HG03060 (cell line): ENCODE data around the gene MSH6.
A peak's percentile ranks its signal among the peaks of the same experiment; 100 is the strongest.

Source experiments
- ATAC-seq: cut with Tn5 transposase; IDR thresholded peaks from one replicate; pipeline ENCODE4 v1.9.1; 2021; ENCODE audit warnings: low read depth, moderate number of reproducible peaks; ENCODE audit not compliant: unreplicated experiment

MSH6 gene, protein sequence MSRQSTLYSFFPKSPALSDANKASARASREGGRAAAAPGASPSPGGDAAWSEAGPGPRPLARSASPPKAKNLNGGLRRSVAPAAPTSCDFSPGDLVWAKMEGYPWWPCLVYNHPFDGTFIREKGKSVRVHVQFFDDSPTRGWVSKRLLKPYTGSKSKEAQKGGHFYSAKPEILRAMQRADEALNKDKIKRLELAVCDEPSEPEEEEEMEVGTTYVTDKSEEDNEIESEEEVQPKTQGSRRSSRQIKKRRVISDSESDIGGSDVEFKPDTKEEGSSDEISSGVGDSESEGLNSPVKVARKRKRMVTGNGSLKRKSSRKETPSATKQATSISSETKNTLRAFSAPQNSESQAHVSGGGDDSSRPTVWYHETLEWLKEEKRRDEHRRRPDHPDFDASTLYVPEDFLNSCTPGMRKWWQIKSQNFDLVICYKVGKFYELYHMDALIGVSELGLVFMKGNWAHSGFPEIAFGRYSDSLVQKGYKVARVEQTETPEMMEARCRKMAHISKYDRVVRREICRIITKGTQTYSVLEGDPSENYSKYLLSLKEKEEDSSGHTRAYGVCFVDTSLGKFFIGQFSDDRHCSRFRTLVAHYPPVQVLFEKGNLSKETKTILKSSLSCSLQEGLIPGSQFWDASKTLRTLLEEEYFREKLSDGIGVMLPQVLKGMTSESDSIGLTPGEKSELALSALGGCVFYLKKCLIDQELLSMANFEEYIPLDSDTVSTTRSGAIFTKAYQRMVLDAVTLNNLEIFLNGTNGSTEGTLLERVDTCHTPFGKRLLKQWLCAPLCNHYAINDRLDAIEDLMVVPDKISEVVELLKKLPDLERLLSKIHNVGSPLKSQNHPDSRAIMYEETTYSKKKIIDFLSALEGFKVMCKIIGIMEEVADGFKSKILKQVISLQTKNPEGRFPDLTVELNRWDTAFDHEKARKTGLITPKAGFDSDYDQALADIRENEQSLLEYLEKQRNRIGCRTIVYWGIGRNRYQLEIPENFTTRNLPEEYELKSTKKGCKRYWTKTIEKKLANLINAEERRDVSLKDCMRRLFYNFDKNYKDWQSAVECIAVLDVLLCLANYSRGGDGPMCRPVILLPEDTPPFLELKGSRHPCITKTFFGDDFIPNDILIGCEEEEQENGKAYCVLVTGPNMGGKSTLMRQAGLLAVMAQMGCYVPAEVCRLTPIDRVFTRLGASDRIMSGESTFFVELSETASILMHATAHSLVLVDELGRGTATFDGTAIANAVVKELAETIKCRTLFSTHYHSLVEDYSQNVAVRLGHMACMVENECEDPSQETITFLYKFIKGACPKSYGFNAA (N-terminal part only)

DNA sequence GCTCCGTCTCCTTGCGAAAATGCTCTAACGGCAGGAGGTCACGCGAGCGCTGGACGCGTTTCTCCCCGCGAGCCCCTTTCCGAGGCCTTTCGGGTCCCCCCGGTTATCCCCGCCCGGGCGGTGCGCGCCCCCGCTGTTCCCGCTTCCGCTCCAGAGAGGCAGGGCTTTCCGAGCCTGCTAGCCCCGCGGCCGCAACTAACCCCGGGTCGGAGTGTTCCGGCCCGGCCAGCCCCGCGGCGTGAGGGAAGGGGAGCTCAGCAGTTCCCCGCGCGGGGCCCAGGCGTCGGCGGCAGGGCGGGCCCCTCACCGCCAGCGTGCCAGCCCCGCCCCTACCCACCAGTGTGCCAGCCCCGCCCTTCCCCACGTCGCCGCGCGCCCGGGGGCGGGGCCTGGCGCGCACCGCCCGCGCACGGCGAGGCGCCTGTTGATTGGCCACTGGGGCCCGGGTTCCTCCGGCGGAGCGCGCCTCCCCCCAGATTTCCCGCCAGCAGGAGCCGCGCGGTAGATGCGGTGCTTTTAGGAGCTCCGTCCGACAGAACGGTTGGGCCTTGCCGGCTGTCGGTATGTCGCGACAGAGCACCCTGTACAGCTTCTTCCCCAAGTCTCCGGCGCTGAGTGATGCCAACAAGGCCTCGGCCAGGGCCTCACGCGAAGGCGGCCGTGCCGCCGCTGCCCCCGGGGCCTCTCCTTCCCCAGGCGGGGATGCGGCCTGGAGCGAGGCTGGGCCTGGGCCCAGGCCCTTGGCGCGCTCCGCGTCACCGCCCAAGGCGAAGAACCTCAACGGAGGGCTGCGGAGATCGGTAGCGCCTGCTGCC lies at the start of gene MSH6:
TSS of gene MSH6 (plus strand) at position 475 of the 815 bp plus-strand sequence. CDS start at position 564, 89 bp downstream.
- ATAC-seq = peak; percentile 54

DNA sequence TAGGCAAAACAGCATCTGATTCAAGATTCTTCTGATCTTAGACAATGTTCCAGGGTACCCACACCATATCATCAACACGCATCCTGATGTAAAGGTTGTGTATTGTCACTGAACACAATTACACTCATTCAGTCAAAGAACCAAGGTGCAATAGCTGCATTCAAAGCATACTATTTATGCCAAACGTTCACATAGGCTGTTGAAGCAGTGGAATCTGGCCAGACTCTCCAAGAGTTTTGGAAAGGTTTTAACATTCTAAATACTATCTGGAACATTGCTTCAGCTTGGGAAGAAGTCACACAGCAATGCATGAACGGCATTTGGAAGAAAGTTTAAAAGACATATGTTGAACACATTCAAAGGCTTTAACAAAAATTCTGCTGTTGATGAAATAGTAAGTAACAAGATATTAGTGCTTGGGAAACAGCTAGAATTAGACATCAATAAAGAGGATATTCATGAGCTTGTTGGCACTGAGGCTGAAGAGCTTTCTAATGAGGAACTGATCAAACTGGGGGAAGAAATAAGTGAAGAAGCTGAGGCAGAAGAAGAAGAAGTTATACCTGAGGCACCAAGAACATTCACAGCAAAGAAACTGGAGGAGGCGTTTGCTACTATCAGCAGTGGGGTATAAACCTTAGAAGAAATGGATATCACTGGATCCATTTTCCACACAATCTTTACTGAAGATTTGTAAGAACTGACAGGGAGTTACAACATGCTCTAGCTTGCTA lies 47.6 kb upstream of the MSH6 start:
- ATAC-seq = no peak

DNA sequence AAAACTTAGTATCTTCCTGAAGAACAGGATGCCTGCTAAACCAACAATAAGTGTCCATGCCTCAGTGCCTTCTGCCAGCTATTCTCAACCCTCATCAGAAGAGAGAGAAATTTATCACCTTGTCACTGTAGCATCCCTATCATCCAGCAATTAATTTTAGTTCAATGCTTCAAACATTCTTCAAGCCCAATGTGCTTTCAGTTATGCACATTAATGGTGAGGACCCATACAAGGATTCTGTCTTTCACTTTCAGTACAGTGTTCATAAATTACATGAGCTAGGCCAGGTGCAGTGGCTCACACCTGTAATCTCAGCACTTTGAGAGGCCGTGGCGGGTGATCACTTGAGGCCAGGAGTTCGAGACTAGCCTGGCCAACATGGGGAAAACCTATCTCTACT lies 47.0 kb upstream of the MSH6 start:
- no peak for ATAC-seq

DNA sequence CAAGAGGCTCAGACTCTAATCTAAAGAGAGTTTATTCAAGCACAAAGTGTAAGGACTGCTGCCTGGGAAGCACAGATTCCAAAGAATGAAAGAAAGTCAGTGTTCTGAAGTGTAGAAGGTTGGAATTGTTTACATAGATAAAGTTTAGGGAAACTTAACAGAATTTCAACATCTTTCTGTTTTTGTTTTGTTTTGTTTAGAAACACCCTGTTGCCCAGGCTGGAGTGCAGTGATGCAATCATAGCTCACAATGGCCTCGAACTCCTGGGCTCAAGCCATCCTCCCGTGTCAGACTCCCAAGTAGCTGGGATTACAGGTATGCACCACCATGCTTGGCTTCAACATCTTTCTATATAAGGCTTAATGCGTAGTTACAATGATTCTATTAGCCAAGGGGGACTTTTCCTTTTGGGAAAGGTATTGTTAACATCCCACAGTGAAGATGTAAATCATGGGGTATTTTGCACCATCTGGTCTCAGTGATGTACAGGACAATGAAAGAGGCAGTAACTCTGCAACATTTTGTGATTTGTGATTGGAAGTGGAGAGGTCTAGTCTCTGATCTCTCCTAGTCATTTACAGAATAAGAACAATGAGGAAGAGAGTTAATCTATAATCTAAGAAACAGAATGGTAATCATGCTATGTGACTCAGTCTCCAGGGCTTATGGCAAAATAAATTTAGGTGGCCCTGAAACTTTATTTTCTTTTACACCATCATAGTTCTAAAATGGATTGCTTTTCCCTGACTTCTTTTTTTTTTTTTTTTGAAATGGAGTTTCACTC lies 45.6 kb upstream of the MSH6 start:
- no peak for ATAC-seq

DNA sequence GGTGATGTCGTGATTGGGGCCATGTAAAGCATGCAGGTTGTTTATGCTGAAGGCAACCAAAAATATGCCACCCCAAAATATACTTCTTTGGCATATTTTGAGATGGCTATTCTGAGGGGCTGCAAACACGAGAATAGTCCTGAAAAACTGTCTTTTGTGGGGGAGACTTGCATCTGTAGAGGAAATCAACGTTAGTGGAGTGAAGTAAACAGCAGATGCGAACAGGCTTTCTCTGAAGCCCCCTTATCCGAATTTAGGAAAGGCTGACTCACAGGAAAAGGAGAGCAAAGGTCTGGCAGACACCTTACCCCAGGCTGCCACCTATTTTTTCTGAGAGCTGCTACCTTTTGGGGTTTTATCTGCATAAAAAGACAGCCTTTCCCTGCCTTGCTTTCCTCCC lies 44.6 kb upstream of the MSH6 start:
- no peak for ATAC-seq

DNA sequence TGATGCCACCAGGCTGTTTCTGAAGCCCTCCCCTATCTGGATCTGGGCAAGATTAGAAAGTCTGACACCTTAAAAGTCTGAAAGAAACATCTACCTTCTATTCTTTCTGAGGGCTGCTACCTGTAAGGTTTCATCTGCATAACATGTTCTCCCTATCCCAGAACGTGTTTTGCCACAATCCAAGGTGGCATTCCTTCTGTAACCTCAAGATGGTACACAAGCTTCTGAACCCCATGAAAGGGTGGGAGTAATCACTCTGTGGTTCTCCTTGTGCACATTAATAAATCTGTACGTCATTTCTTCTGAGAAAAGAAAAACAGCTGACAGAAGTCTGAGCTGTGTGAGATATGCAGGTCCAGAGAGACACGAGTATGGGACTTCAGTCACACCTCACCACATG lies 41.8 kb upstream of the MSH6 start:
- no peak for ATAC-seq

DNA sequence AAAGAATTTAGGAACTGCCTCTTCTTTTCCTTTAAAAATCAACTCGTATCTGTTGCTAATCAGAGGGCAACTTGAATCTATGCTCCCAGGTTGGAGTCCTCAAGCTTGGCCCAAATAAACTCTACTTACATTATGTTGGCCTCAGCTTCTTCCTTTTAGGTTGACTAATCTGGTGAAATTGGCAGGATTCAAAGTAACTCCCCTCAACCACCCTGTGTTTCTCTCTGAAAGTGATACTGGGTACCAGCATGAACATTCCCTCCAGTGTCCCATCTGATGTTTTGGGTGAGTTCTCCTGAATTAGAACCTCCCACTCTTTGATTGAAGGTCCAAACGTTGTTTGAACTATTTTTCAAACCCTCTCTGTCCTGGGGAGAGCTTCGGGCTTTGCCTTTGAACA lies 41.3 kb upstream of the MSH6 start:
- ATAC-seq = no peak

DNA sequence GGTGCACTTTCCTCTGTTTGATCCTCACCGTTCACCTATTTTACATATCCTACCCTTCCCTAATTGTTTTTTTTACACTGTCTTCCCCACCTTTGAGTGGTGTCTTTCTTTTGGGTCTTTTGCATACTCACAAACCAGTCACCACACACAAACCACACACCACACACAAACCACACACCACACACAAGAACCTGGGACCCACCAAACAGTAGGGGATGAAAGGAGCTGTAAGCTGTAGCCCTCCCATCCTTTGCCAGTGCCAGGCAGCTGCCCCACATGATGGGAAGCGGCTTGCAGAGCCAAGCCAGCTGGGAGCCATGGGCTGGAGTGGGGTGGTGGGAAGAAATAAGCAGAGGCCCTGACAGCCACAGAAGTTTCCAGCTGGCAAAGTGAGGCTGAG lies 38.9 kb upstream of the MSH6 start:
- no peak for ATAC-seq

DNA sequence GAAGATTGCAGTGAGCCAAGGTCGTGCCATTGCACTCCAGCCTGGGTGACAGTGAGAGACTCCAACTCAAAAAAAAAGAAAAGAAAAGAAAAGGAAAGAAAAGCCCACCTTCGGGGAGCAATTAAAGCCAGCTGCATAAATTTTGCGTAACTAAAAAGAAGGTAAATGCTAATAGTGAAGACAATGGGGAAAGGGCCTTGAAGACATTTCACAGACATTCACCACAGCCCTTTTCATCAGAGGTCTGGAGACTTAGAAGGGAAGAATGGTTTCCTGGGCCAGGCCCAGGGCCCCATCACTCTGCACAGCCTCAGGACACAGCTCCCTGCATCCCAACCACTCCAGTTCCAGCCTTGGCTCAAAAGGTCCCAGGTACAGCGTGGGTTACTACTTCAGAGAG lies 35.1 kb upstream of the MSH6 start:
- no peak for ATAC-seq

DNA sequence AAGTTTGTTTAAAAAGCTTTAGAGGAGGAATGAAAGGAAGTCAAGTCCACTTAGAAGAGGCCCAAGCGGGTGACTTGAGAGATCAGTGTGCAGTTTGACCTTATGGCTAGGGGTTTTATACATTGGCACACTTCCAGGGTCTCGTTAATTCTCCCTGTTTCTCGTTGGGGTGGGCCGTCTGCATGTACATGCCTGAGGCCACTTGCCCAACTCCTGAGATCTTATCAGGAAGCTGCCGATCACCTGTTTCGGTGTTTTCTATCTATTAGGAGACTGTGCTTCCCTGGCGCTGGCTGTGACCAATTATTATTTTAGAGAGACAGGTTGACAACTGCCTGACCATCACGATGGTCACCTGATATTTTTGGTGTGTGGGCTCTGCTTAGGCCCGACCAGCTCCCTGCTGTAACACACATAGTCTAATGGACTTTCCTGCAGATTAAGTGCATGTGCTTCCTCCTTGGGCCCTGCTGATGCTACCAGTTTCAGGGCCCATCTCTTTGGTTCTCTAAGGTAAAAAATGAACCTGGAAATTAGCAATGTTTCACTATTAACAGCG lies 31.0 kb upstream of the MSH6 start:
- no peak for ATAC-seq

DNA sequence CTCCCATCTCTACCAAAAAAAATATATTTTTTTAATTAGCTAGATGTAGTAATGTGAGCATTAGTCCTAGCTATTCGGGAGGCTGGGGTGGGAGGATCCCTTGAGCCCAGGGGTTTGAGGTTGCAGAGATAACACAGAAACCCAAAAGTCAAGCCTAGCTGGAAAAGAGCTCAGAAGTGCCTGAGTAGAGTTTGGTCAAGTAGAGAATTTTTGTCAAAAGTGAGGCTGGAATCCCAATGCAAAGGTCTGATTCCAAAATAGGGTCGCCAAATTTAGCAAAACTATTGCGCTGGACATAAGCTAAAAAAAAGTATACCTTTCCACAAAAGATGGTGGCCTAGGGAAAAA lies 15.5 kb upstream of the MSH6 start:
- no peak for ATAC-seq

DNA sequence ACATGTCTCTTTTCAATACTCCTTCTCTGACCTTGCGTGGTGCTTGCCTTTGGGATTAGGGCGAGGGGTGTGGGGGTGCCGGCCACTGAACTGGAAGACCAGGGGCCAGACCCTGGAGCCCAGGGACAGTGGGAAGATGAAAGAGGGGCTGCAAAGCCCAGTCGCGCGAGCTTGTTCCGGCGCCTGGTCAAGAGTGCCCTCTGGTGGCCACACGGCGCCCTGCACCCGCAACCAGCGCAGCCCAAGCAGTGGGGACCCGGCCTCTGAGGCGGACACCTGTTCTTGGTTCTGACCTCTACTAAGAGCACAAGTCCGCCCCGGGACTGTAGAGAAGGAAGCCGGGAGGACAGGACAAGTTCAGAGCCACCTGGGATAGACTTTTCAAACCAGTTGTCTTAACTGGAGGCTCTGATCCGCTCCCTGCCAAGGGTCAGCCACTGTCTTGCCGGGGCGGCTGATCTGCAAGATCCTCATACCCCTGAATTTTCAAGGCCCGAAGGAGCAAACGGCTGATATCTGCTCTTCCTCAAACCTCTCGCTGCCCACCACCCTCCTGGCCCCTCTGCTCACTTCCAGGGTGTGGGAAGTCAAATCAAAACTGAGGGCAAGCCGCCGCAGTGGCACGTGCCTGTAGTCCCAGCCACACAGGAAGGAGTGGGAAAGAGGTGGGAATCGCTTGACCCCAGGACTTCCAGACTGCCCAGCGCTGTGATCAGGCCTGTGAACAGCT lies 14.9 kb upstream of the MSH6 start:
- no peak for ATAC-seq

DNA sequence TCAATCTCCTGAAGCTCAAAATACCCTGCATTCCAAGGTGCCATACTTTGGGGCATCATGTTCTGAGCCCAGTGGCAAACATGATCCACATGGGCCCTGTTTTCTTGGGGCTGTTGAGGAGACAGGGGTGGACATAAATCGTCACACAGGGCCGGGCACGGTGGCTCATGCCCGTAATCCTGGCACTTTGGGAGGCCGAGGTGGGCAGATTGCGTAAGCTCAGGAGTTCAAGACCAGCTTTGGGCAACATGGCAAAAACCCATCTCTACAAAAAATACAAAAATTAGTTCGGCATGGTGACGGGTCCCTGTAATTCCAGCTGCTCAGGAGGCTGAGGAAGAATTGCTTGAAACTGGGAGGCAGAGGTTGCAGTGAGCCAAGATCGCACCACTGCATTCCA lies 13.6 kb upstream of the MSH6 start:
- no peak for ATAC-seq

DNA sequence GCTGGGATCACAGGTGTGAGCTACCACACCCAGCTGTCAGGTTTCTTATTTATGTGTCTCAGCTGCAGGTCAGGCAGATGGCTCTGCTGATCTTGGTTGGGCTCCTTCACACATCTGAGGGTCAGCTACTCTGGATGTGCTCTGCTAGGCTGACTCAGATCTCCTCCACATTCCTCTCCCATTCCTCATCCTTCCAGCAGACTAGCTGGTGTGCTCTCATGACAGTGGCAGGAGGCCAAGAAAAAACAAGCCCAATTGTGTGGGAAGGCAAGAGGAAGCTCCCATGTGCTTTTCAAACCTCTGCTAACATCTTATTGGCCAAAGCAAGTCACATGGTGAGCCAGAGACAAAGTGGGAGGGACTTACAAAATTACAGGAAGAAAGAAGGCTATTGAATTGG lies 11.7 kb upstream of the MSH6 start:
- ATAC-seq = no peak

DNA sequence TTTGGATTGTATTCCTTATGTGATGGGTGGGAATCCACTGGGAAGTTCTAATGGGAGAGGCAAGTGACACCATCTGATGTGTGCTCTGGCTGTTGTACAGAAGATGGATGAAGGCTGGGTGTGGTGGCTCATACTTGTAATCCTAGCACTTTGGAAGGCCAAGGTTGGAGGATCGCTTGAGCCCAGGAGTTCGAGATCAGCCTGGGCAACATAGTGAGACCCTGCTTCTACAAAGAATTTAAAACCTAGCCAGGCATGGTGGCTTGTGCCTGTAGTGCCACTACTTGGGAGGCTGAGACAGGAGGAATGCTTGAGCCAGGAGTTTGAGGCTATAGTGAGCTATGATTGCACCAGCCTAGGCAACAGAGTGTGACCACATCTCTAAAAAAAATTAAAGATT lies 10.6 kb upstream of the MSH6 start:
- ATAC-seq = no peak

DNA sequence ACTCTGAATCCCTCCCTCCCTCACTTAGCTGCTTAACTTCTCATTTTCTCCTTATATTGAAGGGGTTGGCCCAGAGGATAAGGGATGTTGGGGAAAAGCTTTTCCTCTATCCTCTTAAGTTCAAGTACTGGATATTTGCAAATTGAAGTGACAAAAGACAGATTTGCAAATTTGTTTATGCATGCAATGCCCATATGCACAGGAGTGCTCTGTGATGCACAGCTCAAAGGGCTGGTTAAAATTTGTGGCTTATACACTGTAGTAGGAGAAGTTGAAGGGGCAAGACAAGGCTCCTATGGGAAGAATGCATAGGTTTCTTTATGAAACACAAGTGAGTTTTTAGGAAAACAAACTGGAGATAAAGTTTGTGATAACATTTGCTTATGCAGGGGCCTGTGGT lies 8.4 kb upstream of the MSH6 start:
- ATAC-seq = no peak

DNA sequence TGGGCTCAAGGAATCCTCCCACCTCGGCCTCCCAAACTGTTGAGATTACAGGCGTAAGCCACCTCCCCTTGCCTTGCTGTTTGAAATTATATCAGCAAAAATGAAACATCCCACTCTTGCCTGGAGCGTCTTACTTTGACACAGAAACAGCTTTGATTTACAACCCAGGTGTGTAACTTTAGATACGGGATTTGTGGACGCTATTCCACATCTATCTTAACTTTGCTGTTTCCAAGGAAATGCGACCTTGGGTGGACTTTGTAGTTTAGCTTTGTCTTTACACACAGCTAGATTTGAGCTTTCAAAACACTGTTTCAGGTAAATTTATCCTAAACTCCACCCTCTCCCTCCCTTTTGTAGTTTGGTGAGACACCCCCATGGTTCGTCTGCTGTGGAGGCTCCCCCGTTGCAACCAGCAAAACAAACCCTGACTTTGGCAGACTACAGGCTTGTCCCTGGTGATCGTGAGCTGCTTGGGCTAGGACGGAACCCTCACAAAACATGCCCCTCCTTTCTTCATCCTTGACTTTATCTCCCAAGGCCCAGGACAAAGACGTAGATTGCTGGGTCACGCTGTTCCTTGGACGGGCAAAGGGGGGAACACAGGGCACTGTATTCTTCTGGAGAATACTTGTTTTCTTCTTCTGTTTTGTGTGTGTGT lies 5.5 kb upstream of the MSH6 start:
- no peak for ATAC-seq
